SU-DHL-6 (cell line): Measurements from ENCODE around the gene OR2S2.

Experiments
- EZH2phosphoT487 ChIP-seq: fragments of 200-600 bp; sonication (generic), shearing (Covaris generic); conservative IDR thresholded peaks from 2 replicates; pipeline ENCODE4 v1.6.1; 2018; ENCODE audit warnings: mild to moderate bottlenecking, antibody characterized with exemption, low read length, moderate library complexity, mixed read lengths
- TF ChIP-seq, protein P1 (sequence below): fragments of 200-600 bp; sonication (generic); IDR thresholded peaks from one replicate; pipeline ENCODE4 v1.5.1; 2017; ENCODE audit warnings: antibody characterized with exemption, mild to moderate bottlenecking, low read length, moderate library complexity; ENCODE audit not compliant: insufficient read depth, poor library complexity, severe bottlenecking

DNA sequence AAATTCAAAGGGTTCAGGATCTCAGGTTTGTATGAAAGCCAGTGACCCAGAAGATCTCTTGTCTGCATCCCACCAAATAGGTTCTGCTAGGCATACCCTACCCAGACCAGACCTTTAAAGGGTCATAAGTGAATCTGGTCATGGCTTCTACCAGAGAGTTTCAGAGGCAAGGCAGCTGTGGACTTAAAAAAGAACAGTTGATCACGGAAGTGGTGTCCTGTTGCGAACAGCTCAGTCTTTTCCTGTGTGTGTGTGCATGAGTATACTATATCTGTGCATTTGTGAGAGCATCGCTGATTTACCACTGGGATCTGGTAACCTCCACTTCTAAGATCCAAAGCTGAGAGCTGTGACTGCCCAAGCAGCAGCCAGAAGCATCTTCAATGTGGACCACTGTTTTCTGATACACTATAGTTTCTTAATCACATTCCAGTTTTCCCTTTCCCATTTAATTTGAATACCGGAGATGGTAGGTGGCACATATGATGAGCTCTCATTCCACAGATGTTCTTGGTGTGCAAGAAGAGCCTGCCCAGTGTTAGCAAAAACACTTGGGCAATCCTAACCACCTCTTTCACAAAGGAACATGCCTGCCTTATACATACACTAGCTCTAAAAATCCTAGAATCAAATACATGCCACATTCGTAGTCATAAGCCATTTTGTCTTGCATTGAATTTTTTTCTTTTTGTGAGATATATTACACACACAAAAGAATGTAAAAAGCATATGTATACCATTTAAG is 36.2 kb upstream of the OR2S2 start:
- TF ChIP-seq, protein P1, sequence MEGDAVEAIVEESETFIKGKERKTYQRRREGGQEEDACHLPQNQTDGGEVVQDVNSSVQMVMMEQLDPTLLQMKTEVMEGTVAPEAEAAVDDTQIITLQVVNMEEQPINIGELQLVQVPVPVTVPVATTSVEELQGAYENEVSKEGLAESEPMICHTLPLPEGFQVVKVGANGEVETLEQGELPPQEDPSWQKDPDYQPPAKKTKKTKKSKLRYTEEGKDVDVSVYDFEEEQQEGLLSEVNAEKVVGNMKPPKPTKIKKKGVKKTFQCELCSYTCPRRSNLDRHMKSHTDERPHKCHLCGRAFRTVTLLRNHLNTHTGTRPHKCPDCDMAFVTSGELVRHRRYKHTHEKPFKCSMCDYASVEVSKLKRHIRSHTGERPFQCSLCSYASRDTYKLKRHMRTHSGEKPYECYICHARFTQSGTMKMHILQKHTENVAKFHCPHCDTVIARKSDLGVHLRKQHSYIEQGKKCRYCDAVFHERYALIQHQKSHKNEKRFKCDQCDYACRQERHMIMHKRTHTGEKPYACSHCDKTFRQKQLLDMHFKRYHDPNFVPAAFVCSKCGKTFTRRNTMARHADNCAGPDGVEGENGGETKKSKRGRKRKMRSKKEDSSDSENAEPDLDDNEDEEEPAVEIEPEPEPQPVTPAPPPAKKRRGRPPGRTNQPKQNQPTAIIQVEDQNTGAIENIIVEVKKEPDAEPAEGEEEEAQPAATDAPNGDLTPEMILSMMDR, result no peak
- no peak for TF ChIP-seq EZH2phosphoT487
